Stomach (tissue), 4 donors: ENCODE measurements around the gene TRIM29.

ENCODE experiments used
- CTCF ChIP-seq, 7 experiments: fragments of 450-650 bp in 4 of 7; fragments of 200-600 bp in 3 of 7; sonication (generic) in 3 of 7; IDR thresholded peaks; one replicate each; pipeline ENCODE4 v1.5.1; 2016 to 2019; ENCODE audit warnings: antibody characterized with exemption in 7 of 7, control low read depth in 2 of 7, mild to moderate bottlenecking in 1 of 7
- EP300 ChIP-seq: sonication (generic); formaldehyde crosslinking; IDR thresholded peaks from one replicate; pipeline ENCODE4 v1.6.1; 2017; ENCODE audit warnings: antibody characterized with exemption
- POLR2A ChIP-seq, 4 donors: fragments of 450-650 bp; IDR thresholded peaks; one replicate each; pipeline ENCODE4 v1.6.1; 2016; ENCODE audit warnings: antibody characterized with exemption in 4 of 4, control low read depth in 2 of 4, mild to moderate bottlenecking in 1 of 4, moderate library complexity in 1 of 4
- POLR2AphosphoS5 ChIP-seq, 3 donors: sonication (generic); formaldehyde crosslinking; IDR thresholded peaks; one replicate each; pipeline ENCODE4 v1.6.1; 2016; ENCODE audit warnings: antibody characterized with exemption in 3 of 3

DNA sequence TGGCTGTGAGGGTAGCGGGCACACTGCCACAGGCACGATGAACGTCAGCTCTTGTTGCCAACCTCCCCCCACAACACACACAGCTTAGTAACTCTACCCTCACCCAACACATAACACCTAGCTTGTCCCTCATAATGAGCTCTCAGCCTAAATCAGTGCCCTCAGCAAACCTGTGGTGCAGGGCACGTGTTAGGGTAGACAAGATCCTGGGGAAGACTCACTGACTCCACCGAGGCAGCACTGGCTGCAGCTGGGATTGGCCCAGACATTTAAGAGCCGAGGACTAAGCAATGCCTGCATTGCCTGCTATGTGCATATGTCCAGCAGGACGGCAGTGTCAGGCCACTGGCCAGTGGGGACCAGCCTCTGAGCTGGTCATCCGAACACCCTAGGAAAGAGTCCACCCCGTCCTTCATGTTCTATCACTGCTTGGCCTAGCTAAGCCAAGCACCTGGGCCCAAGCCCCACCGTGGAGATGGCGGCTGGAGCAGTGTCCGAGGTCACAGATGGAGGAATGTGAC is 32.9 kb upstream of the TRIM29 start:
- no peak for TF ChIP-seq CTCF (IDR thresholded peaks at IDR 0.05)
- TF ChIP-seq POLR2AphosphoS5 (IDR thresholded peaks at IDR 0.05) = no peak
- no peak for TF ChIP-seq EP300
- TF ChIP-seq POLR2A (IDR thresholded peaks at IDR 0.05) = no peak
